ENCODE data around the gene KCTD5. TPM values are rescaled to one million over a fixed set of nuclear protein-coding genes. Genes with fewer than 3 reads are reported as not detected.

The KCTD5 gene
- total and polyA plus RNA-seq, 2 of the 8 experiments (the other 6 are each of a cell fraction or from before 2014, with no cell fraction given) = 26.6 to 31.8 TPM

GRCh38 chr16:2734844-2735515, 52.7 kb downstream of the KCTD5 start:
- H2AFZ ChIP-seq (ENCODE audit: low read length) = no peak overlapping the region
- H2BK120ac ChIP-seq (replicated peaks; ENCODE audit: low read depth, low read length) = no peak overlapping the region
- H2BK15ac ChIP-seq (ENCODE audit: low read length) = no peak overlapping the region
- H3K4me1 ChIP-seq (replicated peaks in 1 of 4; ENCODE audit: control insufficient read depth in 3 of 4, insufficient read depth in 4 of 4, low read length in 3 of 4) = no peaks in the 10 kb centered on the region; a peak in 4 of 7 replicates
- no peaks in the 10 kb centered on the region for H3K9me3 ChIP-seq (ENCODE audit: insufficient read depth in 2 of 2, low read depth in 1 of 2, low read length in 1 of 2)
- no peaks in the 10 kb centered on the region for H3K36me3 ChIP-seq (ENCODE audit: control insufficient read depth in 2 of 4, insufficient read depth in 4 of 4, low read length in 3 of 4)
- TF ChIP-seq KDM1A (IDR thresholded peaks at IDR 0.05; ENCODE audit: borderline replicate concordance, low read length) (no peak), EP300 (IDR thresholded peaks at IDR 0.05; ENCODE audit: borderline replicate concordance in 1 of 2, low read depth in 2 of 2, low read length in 2 of 2) (no peak), TAF7 (optimal IDR thresholded peaks at IDR 0.05; ENCODE audit: borderline replicate concordance, low read depth, low read length) (no peak), NRF1 (IDR thresholded peaks at IDR 0.05; ENCODE audit: low read depth, low read length) (no peak), RBBP5 (IDR thresholded peaks at IDR 0.05; ENCODE audit: borderline replicate concordance, low read depth, low read length) (no peak), SP1 (IDR thresholded peaks at IDR 0.05; ENCODE audit: low read depth, low read length) (no peak), TBP (IDR thresholded peaks at IDR 0.05; ENCODE audit: low read depth, low read length) (no peak), EGR1 (IDR thresholded peaks at IDR 0.05; ENCODE audit: borderline replicate concordance, low read depth, low read length) (no peak)
- no peak overlapping the region for H3K23ac ChIP-seq (ENCODE audit: insufficient read length)
- H3K4ac ChIP-seq (replicated peaks; ENCODE audit: insufficient read length, low read depth, low read length) = no peak overlapping the region
- CTCF ChIA-PET (ENCODE audit: partially characterized antibody) = interaction anchor here (1.0 kb wide), 1 partner anchor 19 kb away, joined by 3 read pairs; no protein-coding TSS in a partner anchor
- H4K20me1 ChIP-seq (replicated peaks in 1 of 2; ENCODE audit: control insufficient read depth in 1 of 2, insufficient read depth in 2 of 2, low read length in 2 of 2) = no peaks in the 10 kb centered on the region
- 91% methylated on average over 10 of the region's 10 CpGs; no CpG with 5 or more reads in 1 of the 2 experiments for WGBS, 2 experiments (ENCODE audit: extremely low coverage in 1 of 2, insufficient coverage in 1 of 2, insufficient read length in 1 of 2, insufficient replicate concordance in 2 of 2, low coverage in 1 of 2, low lambda C conversion rate in 2 of 2, missing lambda C conversion rate in 1 of 2)
- H4K91ac ChIP-seq (replicated peaks; ENCODE audit: insufficient read length, low read length) = no peak overlapping the region
- H3K4me3 ChIP-seq (ENCODE audit: extremely low read depth in 1 of 4, insufficient read depth in 2 of 4, low read depth in 3 of 4, low read length in 4 of 4) = no peak overlapping the region
- POLR2A ChIA-PET (ENCODE audit: partially characterized antibody) = interaction anchor here (2.0 to 8.0 kb wide), 2 partner anchors 11 to 16 kb away, joined by 7 to 96 read pairs; partner anchors contain the start of gene SRRM2
- no peaks in the 10 kb centered on the region for H3K79me2 ChIP-seq (ENCODE audit: control insufficient read depth in 1 of 2, insufficient read depth in 2 of 2, low read length in 2 of 2)
- no peak overlapping the region for H2AK5ac ChIP-seq (ENCODE audit: low read depth, low read length)
- no peaks in the 10 kb centered on the region for H3K27me3 ChIP-seq (replicated peaks in 1 of 4; ENCODE audit: control insufficient read depth in 3 of 4, extremely low read depth in 1 of 4, insufficient read depth in 3 of 4, low read length in 3 of 4)
- no peaks in the 10 kb centered on the region for H3K23me2 ChIP-seq (ENCODE audit: low read depth, low read length)
- no peak overlapping the region for H3K18ac ChIP-seq (ENCODE audit: extremely low read depth, low read length)
- no peak overlapping the region for H2BK5ac ChIP-seq (ENCODE audit: low read depth, low read length)
- no peak overlapping the region for H4K5ac ChIP-seq (ENCODE audit: insufficient read length, low read depth, low read length)
- no peak overlapping the region for H3K4me2 ChIP-seq (ENCODE audit: insufficient read depth in 1 of 2, low read depth in 2 of 2, low read length in 2 of 2)
- no peak overlapping the region for H3K27ac ChIP-seq (ENCODE audit: low read depth, low read length)
- H3K14ac ChIP-seq (ENCODE audit: insufficient read length) = no peak overlapping the region
- H3K56ac ChIP-seq (replicated peaks; ENCODE audit: insufficient read length, low read depth, low read length) = no peak overlapping the region
- no peak overlapping the region for H2BK20ac ChIP-seq (ENCODE audit: low read length)
- H2BK12ac ChIP-seq (ENCODE audit: low read depth, low read length) = no peak overlapping the region
- no peak overlapping the region for H3K9ac ChIP-seq (replicated peaks in 1 of 4; ENCODE audit: extremely low read depth in 1 of 4, low read depth in 3 of 4, low read length in 3 of 4)
- H3K79me1 ChIP-seq (ENCODE audit: low read depth, low read length) = no peaks in the 10 kb centered on the region
- no peak for DNase-seq (ENCODE audit: low read depth in 1 of 2, low spot score in 2 of 2)
- no peak overlapping the region; the same call in 1 of the 2 replicates for H4K8ac ChIP-seq (ENCODE audit: extremely low read depth, insufficient read depth, low read length)
- no peak for FAIRE-seq
